Aorta (tissue), 5 donors: Measurements from ENCODE around the gene SUPT5H. TPM values are rescaled to one million over a fixed set of nuclear protein-coding genes. Genes with fewer than 3 reads are reported as not detected.

ENCODE experiments used
- ATAC-seq: fragments of 200-7000 bp; cut with Tn5 transposase; one replicate; pipeline ENCODE4 v1.9.1; 2022; ENCODE audit warnings: moderate library complexity; ENCODE audit not compliant: low FRiP score
- DNase-seq, 2 donors: peaks; one replicate each; pipeline ENCODE4 v3.0.0-alpha.2; 2020
- H3K27ac ChIP-seq, 2 donors: one replicate each; pipeline ENCODE4 v1.5.1; 2013; ENCODE audit warnings: low read length in 2 of 2, mild to moderate bottlenecking in 2 of 2, moderate library complexity in 2 of 2, control low read depth in 1 of 2, inconsistent platforms in 1 of 2, low read depth in 1 of 2
- H3K27me3 ChIP-seq, 2 donors: one replicate each; pipeline ENCODE4 v1.6.1; 2013; ENCODE audit warnings: control low read depth in 1 of 2, low read length in 1 of 2, mild to moderate bottlenecking in 1 of 2, moderate library complexity in 1 of 2; ENCODE audit not compliant: insufficient read depth in 2 of 2, control insufficient read depth in 1 of 2
- H3K36me3 ChIP-seq, 2 donors: one replicate each; pipeline ENCODE4 v1.6.1; 2013; ENCODE audit warnings: control low read depth in 1 of 2, low read length in 1 of 2, mild to moderate bottlenecking in 1 of 2; ENCODE audit not compliant: insufficient read depth in 2 of 2, control insufficient read depth in 1 of 2
- H3K4me1 ChIP-seq, 2 donors: one replicate each; pipeline ENCODE4 v1.6.1; 2013; ENCODE audit warnings: low read length in 2 of 2, control low read depth in 1 of 2, mild to moderate bottlenecking in 1 of 2, moderate library complexity in 1 of 2; ENCODE audit not compliant: insufficient read depth in 2 of 2, control insufficient read depth in 1 of 2
- H3K4me3 ChIP-seq, 2 donors: one replicate each; pipeline ENCODE4 v1.5.1; 2013; ENCODE audit warnings: low read length in 2 of 2, control low read depth in 1 of 2, mild to moderate bottlenecking in 1 of 2
- H3K9me3 ChIP-seq: one replicate; pipeline ENCODE4 v1.6.1; 2013; ENCODE audit warnings: mild to moderate bottlenecking, low read length; ENCODE audit not compliant: control insufficient read depth
- WGBS, 2 donors: extraction: QIAGEN DNeasy Blood & Tissue Kit; methylation state at CpG; one replicate each; pipeline ENCODE4 v1.1.7; 2013; 5-methylcytosine and 5-hydroxymethylcytosine counted together
- intact Hi-C, 2 donors: fragments of 100-400 bp; cut with DNase I; formaldehyde crosslinking; loops; one replicate each; pipeline versions ENCODE4 v1.14.2 to v1.15.0; 2022
- long read RNA-seq, 2 donors: library from polyadenylated mRNA; unstranded; transcript quantifications; one replicate each; pipeline ENCODE4 v2.0.0, GENCODE V29; 2020 to 2021
- polyA plus RNA-seq, 2 donors: library from polyadenylated mRNA; stranded (reverse); fragments of 200-250 nt; gene quantifications; one replicate each; pipeline ENCODE4 v1.2.3, GENCODE V29; 2013
- total RNA-seq, 2 donors: library from RNA; stranded (reverse); fragmentation: NEBNext Ultra II Directional; extraction: Animal tissue kit (Norgen Biotek cat#: 25700); gene quantifications; one replicate each; pipeline ENCODE4 v1.2.1, GENCODE V29; 2021
- donor health status: healthy with polysubstance abuse.
- donor health status: Bipolar disorder and iron deficiency.
- donor health status: DM: no; HTN: no; CAD: no.
- donor health status: DM: no; HTN: no; CAD: no.
- donor health status: DM: yes; HTN: yes; CAD: no.

The SUPT5H gene
- total RNA-seq (100 to 1,000 TPM in 1 of 2 donors, 10 to 100 TPM in 1; 90.1 to 103 TPM), polyA plus RNA-seq (100 to 1,000 TPM in 1 of 2 donors, 10 to 100 TPM in 1; 56.1 to 170 TPM)
- long read RNA-seq, donor 1, partial matches to known transcripts: 24 of 30 reads
- long read RNA-seq, donor 1, other reads (novel, unspliced or antisense): 5 of 30 reads
- long read RNA-seq, donor 2, transcript SUPT5H-218 (2 exons, 718 nt): major isoform, 29 of 50 reads
- long read RNA-seq, donor 2, partial matches to known transcripts: 17 of 50 reads
- long read RNA-seq, donor 2, other reads (novel, unspliced or antisense): 4 of 50 reads

DNA sequence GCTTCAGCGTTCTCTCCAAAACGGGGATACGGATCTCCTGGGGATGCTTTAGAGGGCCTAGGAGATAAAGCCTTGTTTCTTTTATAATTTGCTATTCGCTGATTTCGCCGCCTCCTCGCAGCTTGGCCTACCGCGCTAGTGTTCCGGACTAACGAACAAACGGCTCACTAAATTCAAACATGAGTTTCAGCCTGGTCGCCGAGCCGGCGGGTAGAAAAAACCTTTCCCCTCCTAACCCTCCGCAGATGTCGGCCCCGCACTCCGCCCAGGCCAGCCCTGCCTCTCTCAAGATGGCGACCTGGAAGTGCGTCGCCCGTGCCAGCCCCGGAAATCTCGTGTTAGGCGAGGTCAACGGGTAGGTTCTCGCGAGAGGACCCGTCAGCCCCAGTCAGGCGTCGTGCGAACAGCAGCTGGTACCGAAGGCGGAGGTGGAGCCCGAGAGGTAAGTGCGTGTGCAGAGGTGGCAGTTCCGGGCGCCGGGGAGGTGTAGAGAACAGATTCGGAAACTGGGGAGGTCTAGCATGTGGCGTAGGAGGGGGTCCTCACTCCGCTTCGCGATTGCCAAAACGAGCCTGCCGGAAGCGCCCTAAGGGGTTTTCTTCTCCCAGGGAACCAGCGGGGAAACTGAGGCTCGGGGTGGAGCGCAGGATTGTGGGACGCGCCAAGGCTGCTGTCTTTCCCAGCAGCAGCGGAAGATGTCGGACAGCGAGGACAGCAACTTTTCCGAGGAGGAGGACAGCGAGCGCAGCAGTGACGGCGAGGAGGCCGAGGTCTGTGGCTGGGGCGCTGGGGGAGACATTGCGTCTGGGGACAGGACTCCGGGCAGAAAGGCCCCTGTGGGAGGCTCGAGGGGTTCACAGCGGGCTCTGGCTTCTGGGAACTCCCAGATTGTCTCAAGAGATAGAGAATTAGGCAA is at the start of gene SUPT5H:
SUPT5H (plus strand) TSS at position 387 of the 916 bp plus-strand sequence; CDS start at position 696, 309 bp downstream.
- no peaks in the 10 kb centered on the region for H3K9me3 ChIP-seq
- H3K36me3 ChIP-seq: no peaks in the 10 kb centered on the region
- 0 to 1% methylated on average over 67 to 68 of the region's 68 CpGs for WGBS, 2 donors
- peak; percentile 99 for ATAC-seq
- H3K27me3 ChIP-seq: no peaks in the 10 kb centered on the region
- peaks cover 0 to 2% of the 10 kb centered on the region in 2 donors for H3K4me1 ChIP-seq
- H3K27ac ChIP-seq: peak within 1 kb of the TSS; percentile 58 to 82
- H3K4me3 ChIP-seq: peak within 1 kb of the TSS; percentile 79 to 94
- peak; percentile 98 to 99 for DNase-seq
- intact Hi-C loops: loop anchor here in 1 of 2 donors (2.0 to 10.0 kb wide), 2 partner anchors 33 to 89 kb away; partner anchors contain the start of genes EID2B and PLEKHG2

DNA sequence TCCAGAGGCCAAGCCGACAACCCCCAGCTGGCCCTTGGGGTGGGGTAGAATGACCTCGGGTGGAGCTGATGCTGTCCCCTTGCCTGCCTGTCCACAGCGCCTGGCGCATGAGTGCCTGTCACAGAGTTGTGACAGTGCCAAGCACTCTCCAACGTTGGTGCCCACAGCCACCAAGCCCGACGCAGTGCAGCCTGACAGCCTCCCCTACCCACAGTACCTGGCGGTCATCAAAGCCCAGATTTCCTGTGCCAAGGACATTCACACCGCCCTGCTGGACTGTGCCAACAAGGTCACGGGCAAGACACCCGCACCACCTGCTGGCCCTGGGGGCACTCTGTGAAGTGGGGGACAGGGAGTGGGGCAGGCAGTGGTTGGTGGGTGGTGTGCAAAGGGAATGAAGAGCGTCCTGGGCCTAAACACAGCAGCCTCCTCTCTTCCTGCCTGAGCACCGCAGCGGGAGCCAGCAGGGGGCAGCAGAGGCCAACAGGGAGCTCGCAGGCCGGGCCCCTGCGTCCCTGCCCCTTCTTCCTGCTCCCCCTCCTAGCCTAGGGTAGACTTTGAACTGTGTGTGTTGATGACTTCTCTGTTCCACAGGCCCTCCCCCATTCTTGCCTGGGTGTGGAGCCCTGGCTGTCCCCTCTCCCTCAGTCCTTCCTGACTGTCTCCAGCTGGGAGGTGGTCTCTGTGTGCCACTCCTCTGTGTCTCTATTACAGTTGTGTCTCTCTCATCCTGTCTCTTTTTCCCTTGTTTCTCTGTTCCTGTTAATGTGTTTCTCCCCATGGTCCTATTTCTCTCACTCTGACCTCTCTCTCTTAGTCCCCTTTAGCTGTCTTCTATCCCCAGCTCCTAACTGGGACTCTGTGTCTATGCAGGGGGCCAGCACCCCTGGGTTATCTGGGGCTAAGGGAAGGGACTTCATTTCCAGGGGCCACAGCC is 47.8 kb upstream of the SUPT5H start:
- intact Hi-C loops: loop anchor here (1.0 to 5.0 kb wide), 3 partner anchors 13 to 135 kb away; partner anchors contain the start of genes EID2B (in 1 of the 2) and PLEKHG2 (in 1 of the 2)
- Histone ChIP-seq H3K4me1 (no peaks in the 10 kb centered on the region), H3K27ac (peak overlapping the region in 1 of 2 donors; percentile 86), H3K9me3 (no peaks in the 10 kb centered on the region), H3K4me3 (no peak overlapping the region), H3K36me3 (no peaks in the 10 kb centered on the region), H3K27me3 (no peaks in the 10 kb centered on the region)
- 23 to 28% methylated on average over 15 to 17 of the region's 17 CpGs for WGBS, 2 donors
- peak; percentile 88 for ATAC-seq
- DNase-seq: peak; percentile 94 to 97

DNA sequence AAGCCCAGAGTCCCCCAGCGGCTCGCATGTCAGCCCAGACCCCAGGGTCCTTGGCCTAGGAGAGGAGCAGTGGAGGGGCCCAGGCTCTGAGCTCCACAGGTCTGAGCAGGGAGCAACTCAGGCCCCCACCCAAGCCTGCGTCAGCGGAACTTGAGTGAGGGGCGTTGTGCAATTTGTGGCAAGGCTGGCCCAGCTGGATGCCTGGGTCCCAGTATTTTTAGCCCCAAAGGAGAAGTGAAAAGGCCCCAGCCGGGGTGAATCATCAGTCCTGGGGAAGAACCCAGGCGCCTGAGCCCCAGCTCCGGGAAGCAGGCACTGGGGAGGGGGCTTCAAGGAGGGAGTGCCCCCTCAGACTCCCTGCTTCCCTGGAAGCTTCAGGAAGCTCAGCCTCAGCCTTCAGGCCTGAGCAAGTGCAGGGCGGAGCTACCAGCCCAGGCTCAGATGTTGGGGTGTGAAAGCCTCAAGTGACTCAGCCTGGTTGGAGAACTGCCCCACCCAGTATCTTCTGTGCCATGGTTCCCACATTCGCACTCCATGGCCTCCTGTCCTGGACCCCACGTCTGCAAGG is 47.0 kb upstream of the SUPT5H start:
- 79 to 88% methylated on average over 11 of the region's 11 CpGs for WGBS, 2 donors
- Histone ChIP-seq H3K27ac (peak overlapping the region in 1 of 2 donors; percentile 86), H3K4me1 (no peaks in the 10 kb centered on the region), H3K27me3 (no peaks in the 10 kb centered on the region), H3K36me3 (no peaks in the 10 kb centered on the region), H3K4me3 (no peak overlapping the region), H3K9me3 (no peaks in the 10 kb centered on the region)
- ATAC-seq: no peak
- DNase-seq: peak; percentile 89 to 93
- intact Hi-C loops: loop anchor here in 1 of 2 donors (5.0 kb wide), 1 partner anchor 134 kb away; the partner anchor contains the start of gene EID2B

DNA sequence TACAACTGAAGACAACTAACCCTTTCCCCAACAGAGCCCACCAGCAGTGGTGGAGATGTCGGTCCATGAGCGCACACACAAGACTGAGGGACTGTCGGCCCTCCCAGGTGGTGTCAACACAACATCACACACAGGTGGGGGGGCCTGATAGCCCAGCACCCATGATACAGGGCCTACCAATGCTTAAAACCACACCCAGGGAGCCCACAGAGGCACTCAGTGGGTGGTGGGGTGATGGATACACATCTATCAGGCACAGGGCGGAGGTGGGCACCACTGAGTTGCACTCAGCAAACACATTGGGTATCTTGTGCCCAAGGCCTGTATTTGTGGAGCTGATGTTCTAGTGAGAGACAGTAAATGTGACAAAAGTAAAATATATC is 45.7 kb upstream of the SUPT5H start:
- ATAC-seq (no peak), DNase-seq (no peak)
- Histone ChIP-seq H3K4me1 (no peaks in the 10 kb centered on the region), H3K9me3 (no peaks in the 10 kb centered on the region), H3K4me3 (no peak overlapping the region), H3K27ac (no peak overlapping the region), H3K36me3 (no peaks in the 10 kb centered on the region), H3K27me3 (no peaks in the 10 kb centered on the region)
- 92 to 96% methylated on average over 4 of the region's 4 CpGs for WGBS, 2 donors
- intact Hi-C loops: loop anchor here (5.0 to 10.0 kb wide), 2 partner anchors 133 to 1145 kb away; partner anchors contain the start of genes PPP1R14A (in 2 of the 2) and EID2B (in 1 of the 2)

DNA sequence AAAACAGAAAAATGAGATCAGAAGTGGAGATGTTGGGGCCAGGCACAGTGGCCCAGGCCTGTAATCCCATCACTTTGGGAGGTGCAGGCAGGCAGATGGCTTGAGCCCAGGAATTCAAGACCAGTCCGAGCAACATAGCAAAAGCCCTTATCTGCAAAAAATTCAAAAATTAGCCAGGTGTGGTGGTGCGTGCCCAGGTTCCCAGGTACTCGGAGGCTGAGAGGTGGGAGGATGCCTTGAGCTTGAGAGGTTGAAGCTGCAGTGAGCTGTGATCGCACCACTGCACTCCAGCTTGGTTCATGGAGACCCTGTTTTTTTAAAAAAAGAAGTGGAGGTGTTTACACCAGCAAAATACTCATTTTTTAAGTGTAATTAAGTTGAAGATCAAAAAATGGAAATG is 45.3 kb upstream of the SUPT5H start:
- intact Hi-C loops: loop anchor here (10.0 kb wide), 1 partner anchor 1145 kb away; the partner anchor contains the start of gene PPP1R14A (in 2 of the 2)
- Histone ChIP-seq H3K27ac (no peak overlapping the region), H3K4me1 (no peaks in the 10 kb centered on the region), H3K4me3 (no peak overlapping the region), H3K9me3 (no peaks in the 10 kb centered on the region), H3K27me3 (no peaks in the 10 kb centered on the region), H3K36me3 (no peaks in the 10 kb centered on the region)
- DNase-seq: no peak
- no peak for ATAC-seq
- 79 to 86% methylated on average over 4 of the region's 4 CpGs for whole genome bisulfite sequencing, 2 donors

DNA sequence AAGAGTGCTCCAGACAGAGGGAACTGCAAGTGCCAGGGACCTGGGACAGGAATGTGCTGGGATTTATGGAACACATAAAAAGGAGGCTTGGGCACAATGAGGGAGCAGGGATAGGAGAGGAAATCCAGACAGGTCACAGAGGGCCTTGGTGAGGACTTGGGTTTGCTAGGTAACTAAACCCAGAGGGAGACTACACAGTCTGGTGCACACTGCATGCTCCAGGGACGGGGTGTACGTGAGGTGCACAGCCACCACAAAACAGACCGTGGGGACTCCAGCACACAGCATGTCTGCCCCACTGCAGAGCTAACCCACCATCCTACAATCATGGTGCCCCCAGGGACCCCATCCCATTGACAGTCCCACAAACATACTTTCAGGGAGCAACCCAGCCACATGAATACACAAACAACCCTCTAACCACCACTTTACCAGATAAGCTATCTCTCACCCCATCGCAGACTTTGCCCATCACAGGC is 44.3 kb upstream of the SUPT5H start:
- ATAC-seq: no peak

DNA sequence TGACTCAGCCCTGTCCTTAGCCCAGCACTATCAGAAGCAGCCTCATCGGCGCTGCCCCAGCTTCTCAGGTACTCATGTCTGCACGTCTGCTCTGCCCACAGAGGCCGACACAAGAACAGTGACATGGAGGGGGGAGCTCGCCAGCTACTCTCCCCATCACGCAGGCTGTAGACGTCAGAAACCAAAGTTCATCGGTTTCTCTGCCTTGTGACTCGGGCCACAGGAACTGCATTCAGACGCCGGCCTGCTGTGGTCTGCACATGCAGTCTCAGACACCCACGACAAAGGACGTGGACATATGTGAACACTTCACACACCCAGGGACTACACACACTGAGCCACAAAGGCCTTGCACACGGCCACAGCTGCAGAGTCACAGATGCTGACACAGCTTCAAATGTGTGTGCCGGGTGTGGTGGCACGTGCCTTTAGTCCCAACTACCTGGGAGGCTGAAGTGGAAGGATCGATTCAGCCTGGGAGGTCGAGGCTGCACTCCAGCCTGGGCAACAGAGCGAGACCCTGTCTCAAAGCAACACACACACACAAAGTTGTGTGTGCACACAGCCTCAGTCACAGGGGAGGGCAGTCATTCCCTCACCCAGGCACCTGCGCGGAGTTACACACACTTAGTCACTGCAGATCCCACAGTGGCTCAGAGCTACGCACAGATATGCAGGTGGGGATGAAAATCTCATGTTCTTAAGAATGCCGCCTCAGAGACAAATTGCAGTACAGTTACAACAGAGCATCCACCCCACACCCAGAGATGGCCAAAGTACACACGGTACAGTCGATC is 43.6 kb upstream of the SUPT5H start:
- peak; percentile 82 to 85 for DNase-seq
- 35 to 38% methylated on average over 25 of the region's 25 CpGs for WGBS, 2 donors
- intact Hi-C loops: loop anchor here (10.0 kb wide), 1 partner anchor 1147 kb away; the partner anchor contains the start of gene PPP1R14A (in 2 of the 2)

More for the DNA sequence above, 44.3 kb upstream of the SUPT5H start:
- Histone ChIP-seq H3K36me3 (no peaks in the 10 kb centered on the region), H3K9me3 (no peaks in the 10 kb centered on the region), H3K27me3 (no peaks in the 10 kb centered on the region), H3K4me3 (no peak overlapping the region), H3K4me1 (no peaks in the 10 kb centered on the region), H3K27ac (peak overlapping the region in 1 of 2 donors; percentile 4)
- WGBS, 2 donors: 42 to 54% methylated on average over 4 of the region's 4 CpGs
- intact Hi-C loops: loop anchor here (10.0 kb wide), 1 partner anchor 1146 kb away; the partner anchor contains the start of gene PPP1R14A (in 2 of the 2)
- DNase-seq: no peak

More for the DNA sequence above, 43.6 kb upstream of the SUPT5H start:
- Histone ChIP-seq H3K27me3 (peaks cover 0 to 1% of the 10 kb centered on the region in 2 donors), H3K9me3 (no peaks in the 10 kb centered on the region), H3K4me1 (no peaks in the 10 kb centered on the region), H3K36me3 (no peaks in the 10 kb centered on the region), H3K4me3 (no peak overlapping the region), H3K27ac (peak overlapping the region in 1 of 2 donors; percentile 4)
- no peak for ATAC-seq
